ENCODE measurements around the gene FBXL20. TPM values are rescaled to one million over a fixed set of nuclear protein-coding genes. Genes with fewer than 3 reads are reported as not detected.
A peak's percentile ranks its signal among the peaks of the same experiment; 100 is the strongest.

FBXL20 gene
- total RNA-seq (2021) (9.7 to 13.8 TPM (median 13.0 TPM) in 3 replicates), Bru-seq, nascent RNA (percentile 54 among the genes with signal in this experiment)
- long read RNA-seq, experiment 1, full-length matches to known transcripts: 9 of 15 reads
- long read RNA-seq, experiment 1, partial matches to known transcripts: 0 of 15 reads
- long read RNA-seq, experiment 1, other reads (novel, unspliced or antisense): 6 of 15 reads
- long read RNA-seq, experiment 2, full-length matches to known transcripts: 4 of 8 reads
- long read RNA-seq, experiment 2, partial matches to known transcripts: 1 of 8 reads
- long read RNA-seq, experiment 2, other reads (novel, unspliced or antisense): 3 of 8 reads
- long read RNA-seq, experiment 3, partial matches to known transcripts: 0 of 2 reads
- long read RNA-seq, experiment 3, other reads (novel, unspliced or antisense): 1 of 2 reads

- H3K4me1 Mint-ChIP-seq: peaks cover 7% of the 10 kb centered on the region
- peak; percentile 70 for ATAC-seq
- peak; percentile 92 for DNase-seq (ENCODE audit: low spot score)
- H3K36me3 Mint-ChIP-seq: no peaks in the 10 kb centered on the region
- H3K4me3 Mint-ChIP-seq: peak within 1 kb of the TSS; percentile 96
- H3K9me3 Mint-ChIP-seq: no peaks in the 10 kb centered on the region
- POLR2A ChIA-PET: interaction anchor here (0.6 to 1.5 kb wide), 8 partner anchors 10 to 314 kb away, joined by 3 to 8 read pairs (median 3); partner anchors contain the start of gene CDK12
- peaks cover 4% of the 10 kb centered on the region for H3K27me3 Mint-ChIP-seq (ENCODE audit: low read depth)
- CTCF ChIA-PET: interaction anchor here (0.6 to 3.7 kb wide), 9 partner anchors 127 to 656 kb away, joined by 3 to 12 read pairs (median 4); no protein-coding TSS in a partner anchor
- peak within 1 kb of the TSS; percentile 92 for H3K27ac Mint-ChIP-seq
- TF ChIP-seq ATF6 (CRISPR knock-in tag; IDR thresholded peaks at IDR 0.05) (no peak), MXD4 (CRISPR knock-in tag; IDR thresholded peaks at IDR 0.05; ENCODE audit: borderline replicate concordance) (no peak), ZNF121 (CRISPR knock-in tag; IDR thresholded peaks at IDR 0.05) (no peak), ZNF138 (CRISPR knock-in tag; conservative IDR thresholded peaks at IDR 0.05) (no peak), NR2C2 (CRISPR knock-in tag; IDR thresholded peaks at IDR 0.05) (no peak), HMGXB4 (CRISPR knock-in tag; IDR thresholded peaks at IDR 0.05) (peak; percentile 61; the same call in 1 of the 2 replicates), GABPB1 (CRISPR knock-in tag; IDR thresholded peaks at IDR 0.05) (no peak), OVOL2 (CRISPR knock-in tag; IDR thresholded peaks at IDR 0.05; ENCODE audit: borderline replicate concordance) (no peak), NR1H2 (CRISPR knock-in tag; IDR thresholded peaks at IDR 0.05) (no peak), FOXP1 (CRISPR knock-in tag; IDR thresholded peaks at IDR 0.05; ENCODE audit: borderline replicate concordance) (peak; percentile 83; the same call in 1 of the 2 replicates), RELA (CRISPR knock-in tag; IDR thresholded peaks at IDR 0.05; ENCODE audit: borderline replicate concordance) (peak; percentile 66; the same call in 1 of the 2 replicates), NFYB (CRISPR knock-in tag; conservative IDR thresholded peaks at IDR 0.05; ENCODE audit: low read depth) (peak; percentile 73), NFATC4 (CRISPR knock-in tag; IDR thresholded peaks at IDR 0.05) (no peak), E2F5 (CRISPR knock-in tag; IDR thresholded peaks at IDR 0.05) (peak; percentile 66; the same call in 1 of the 2 replicates), PRRX2 (CRISPR knock-in tag; IDR thresholded peaks at IDR 0.05) (no peak), TEAD4 (CRISPR knock-in tag; IDR thresholded peaks at IDR 0.05) (no peak), STAT6 (CRISPR knock-in tag; conservative IDR thresholded peaks at IDR 0.05; ENCODE audit: low read depth) (no peak), ZMAT4 (CRISPR knock-in tag; IDR thresholded peaks at IDR 0.05) (no peak), TEAD1 (CRISPR knock-in tag; IDR thresholded peaks at IDR 0.05) (peak; percentile 44), ZNF396 (CRISPR knock-in tag; IDR thresholded peaks at IDR 0.05; ENCODE audit: borderline replicate concordance) (no peak), FOXK1 (CRISPR knock-in tag; IDR thresholded peaks at IDR 0.05) (peak; percentile 94), ZBTB43 (CRISPR knock-in tag; IDR thresholded peaks at IDR 0.05) (no peak)
Measured at GRCh38 chr17:39401412-39402243, at the start of gene FBXL20. FBXL20 (minus strand) TSS chr17:39401626; CDS start chr17:39401402, 224 bp downstream.

Data from WTC11 (cell line).